ENCODE results near the gene NFIC.

The NFIC gene

GRCh38 chr19:3359919-3360420 is 6.4 kb upstream of the NFIC start:
- peak; percentile 29 for DNase-seq

GRCh38 chr19:3360421-3361383 is 5.7 kb upstream of the NFIC start:
- DNase-seq: no peak

GRCh38 chr19:3361384-3362216 is 4.8 kb upstream of the NFIC start:
- no peak for DNase-seq

GRCh38 chr19:3362217-3362906 is 4.0 kb upstream of the NFIC start:
- no peak for DNase-seq

- no peak for DNase-seq
These were observed 2.4 kb upstream of the NFIC start for GRCh38 chr19:3363841-3364500.

GRCh38 chr19:3364501-3364858 is 1.9 kb upstream of the NFIC start:
- DNase-seq: no peak

GRCh38 chr19:3365093-3365835 is 1.1 kb upstream of the NFIC start:
- DNase-seq: no peak

GRCh38 chr19:3366753-3367627 is 607 bp downstream of the NFIC start:
- peak; percentile 22 for DNase-seq

- DNase-seq: no peak
These were observed 1.5 kb downstream of the NFIC start for GRCh38 chr19:3367628-3368440.

- DNase-seq: no peak
These were observed 2.0 kb downstream of the NFIC start for GRCh38 chr19:3368441-3368795.

- no peak for DNase-seq
These were observed 2.5 kb downstream of the NFIC start for GRCh38 chr19:3368848-3369336.

GRCh38 chr19:3369337-3370213 is 3.2 kb downstream of the NFIC start:
- DNase-seq: no peak

GRCh38 chr19:3370214-3370720 is 3.9 kb downstream of the NFIC start:
- no peak for DNase-seq

GRCh38 chr19:3370728-3371591 is 4.6 kb downstream of the NFIC start:
- no peak for DNase-seq

- DNase-seq: no peak
These were observed 6.0 kb downstream of the NFIC start for GRCh38 chr19:3372413-3372812.

- no peak for DNase-seq
These were observed 7.6 kb downstream of the NFIC start for GRCh38 chr19:3373971-3374368.

GRCh38 chr19:3374369-3375112 is 8.2 kb downstream of the NFIC start:
- no peak for DNase-seq

All from NCI-H345 (cell line).